GM18499 (cell line): ENCODE measurements around the gene IRF2BPL.
"Not testable (repeated sequence)": the region's sequence is repeated elsewhere in the genome, so short reads cannot be mapped to it uniquely, and the experiment has no call there.

Experiments
- ATAC-seq: cut with Tn5 transposase; IDR thresholded peaks from one replicate; pipeline ENCODE4 v1.9.1; 2021; ENCODE audit warnings: moderate number of reproducible peaks; ENCODE audit not compliant: insufficient read depth, unreplicated experiment

IRF2BPL gene

DNA sequence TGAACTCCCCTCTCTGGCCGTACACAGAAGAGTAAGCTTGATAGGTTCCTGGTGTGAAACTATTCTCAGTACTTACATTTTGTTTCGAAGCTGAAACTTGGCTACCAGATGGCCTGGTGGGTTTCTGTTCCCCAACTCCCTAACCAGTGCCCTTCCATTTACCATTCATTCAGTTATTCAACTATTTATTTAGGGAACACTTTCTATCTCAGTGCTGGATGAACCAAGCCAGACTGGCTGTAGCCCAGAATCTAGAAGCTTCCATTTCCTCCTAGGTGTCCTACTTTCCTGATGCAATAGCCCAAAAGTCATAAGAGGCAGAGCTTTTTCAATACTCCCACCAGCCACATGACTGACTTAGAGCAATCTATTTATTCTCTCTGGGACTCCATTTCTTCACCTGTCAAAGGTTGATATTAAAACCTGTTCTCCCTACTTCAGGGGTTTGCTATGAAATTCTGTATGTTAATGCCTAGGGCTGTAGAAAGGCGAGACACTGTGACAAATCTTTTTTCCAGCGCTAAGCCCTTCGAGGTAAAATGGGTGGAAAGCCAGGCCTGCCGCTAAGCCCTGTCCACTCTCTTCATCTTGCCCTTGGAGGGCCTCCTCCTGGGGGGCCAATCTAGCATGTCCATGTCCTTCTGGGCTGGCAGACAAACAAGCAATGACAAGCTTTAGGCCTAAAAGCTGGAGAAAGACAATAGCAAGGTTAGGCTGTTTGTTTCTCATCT, 8.1 kb upstream of the IRF2BPL start:
- no peak for ATAC-seq

DNA sequence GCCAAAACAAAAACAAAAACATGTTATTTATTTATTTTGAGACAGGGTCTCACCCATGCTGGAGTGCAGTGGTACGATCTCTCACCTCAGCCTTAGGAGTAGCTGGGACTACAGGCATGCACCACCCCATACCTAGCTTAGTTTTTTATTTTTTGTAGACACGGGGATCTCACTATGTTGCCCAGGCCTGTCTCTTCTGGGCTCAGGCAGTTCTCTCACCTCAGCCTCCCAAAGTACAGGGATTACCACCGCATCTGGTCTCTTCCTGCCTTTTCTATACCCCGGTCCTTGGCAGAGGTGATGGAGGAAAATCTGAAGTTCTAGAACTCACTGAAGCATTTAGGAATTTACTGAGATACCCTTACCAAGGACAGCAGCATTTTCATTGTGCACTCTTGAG, 6.8 kb upstream of the IRF2BPL start:
- no peak for ATAC-seq

DNA sequence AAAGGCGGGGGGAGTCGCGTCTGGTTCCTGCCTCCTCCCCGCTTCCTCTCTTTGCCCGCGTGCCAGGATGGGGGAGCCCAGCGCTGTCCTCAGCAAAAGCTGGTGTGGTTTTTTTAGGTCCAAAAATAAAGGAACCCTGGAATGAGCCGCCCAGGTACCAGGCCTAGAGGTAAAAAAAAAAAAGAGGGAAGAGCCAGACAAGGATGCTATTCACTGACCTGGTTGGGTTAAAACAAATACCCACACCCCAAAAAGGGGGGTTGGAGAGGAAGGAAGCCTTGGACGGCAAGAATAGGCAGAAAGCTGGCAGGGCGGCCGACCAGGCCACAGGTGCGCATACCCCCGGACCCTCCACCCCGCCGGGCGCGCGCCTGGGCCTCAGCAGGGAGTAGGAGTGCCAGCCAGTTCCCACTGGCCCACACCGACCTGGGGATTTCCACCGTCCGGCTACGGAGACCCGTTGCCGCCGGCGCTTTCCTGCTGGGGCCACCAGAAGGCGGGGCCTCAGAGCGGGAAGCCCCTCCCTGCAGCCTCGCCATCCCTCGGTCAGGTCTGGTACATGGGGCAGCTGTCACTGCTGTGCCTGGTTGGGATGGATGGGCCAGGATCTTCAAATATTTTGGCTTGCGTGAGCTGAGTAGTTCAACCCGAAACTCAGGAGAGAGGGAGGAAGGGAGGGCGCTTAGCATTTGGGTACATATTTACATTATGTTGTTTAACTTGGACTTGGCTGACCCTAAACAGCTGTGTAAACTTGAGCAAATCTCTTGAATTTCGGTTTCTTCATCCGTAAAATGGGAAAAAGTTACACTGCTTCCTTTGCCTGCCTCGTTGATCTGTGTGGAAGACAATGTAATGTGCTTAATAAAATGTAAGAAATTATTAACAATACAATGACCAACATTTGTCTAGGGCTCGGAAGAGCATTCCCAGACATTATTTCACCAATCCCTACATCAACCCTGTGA, 5.4 kb upstream of the IRF2BPL start:
- no peak for ATAC-seq

DNA sequence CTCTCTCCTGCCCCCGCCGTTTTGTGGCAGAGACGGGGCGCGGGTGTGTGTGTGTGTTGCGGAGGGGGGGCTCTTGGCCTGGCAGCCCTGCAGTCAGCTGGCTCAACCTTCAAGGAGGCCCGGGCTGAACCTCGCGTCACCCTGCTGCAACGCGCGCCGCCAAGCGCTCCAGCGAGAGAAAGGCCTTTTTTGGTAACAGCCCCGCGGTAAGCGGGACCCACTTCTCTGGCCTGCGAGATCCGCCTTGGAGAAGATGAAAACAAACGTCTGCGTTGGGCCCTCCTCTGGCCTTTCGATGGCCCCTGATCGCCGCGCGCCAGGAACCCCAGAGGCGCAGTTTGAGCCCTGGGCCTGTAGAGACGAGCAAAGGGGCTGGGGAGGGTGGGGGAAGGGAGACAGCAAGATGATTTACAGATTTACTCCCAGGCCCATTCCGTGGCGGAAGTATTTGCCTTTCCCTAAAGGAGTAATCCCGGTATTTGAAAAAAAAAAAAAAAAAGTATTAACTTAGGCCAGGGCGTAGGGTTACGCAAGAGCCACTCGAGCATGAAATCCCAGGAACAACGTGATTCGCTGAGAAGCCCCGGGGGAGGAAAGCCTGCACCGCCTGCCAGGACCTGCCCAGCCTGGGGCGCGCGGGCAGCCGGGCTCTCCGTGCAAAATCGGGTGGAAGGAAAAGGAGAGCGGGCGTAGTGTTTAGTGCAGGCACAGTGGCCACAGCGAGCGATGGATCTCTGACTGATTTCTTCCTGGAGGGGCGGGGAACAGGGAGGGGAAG, 4.5 kb upstream of the IRF2BPL start:
- ATAC-seq, result no peak

- no peak for ATAC-seq
These were observed 4.0 kb upstream of the IRF2BPL start for GRCh38 chr14:77032491-77032843.

DNA sequence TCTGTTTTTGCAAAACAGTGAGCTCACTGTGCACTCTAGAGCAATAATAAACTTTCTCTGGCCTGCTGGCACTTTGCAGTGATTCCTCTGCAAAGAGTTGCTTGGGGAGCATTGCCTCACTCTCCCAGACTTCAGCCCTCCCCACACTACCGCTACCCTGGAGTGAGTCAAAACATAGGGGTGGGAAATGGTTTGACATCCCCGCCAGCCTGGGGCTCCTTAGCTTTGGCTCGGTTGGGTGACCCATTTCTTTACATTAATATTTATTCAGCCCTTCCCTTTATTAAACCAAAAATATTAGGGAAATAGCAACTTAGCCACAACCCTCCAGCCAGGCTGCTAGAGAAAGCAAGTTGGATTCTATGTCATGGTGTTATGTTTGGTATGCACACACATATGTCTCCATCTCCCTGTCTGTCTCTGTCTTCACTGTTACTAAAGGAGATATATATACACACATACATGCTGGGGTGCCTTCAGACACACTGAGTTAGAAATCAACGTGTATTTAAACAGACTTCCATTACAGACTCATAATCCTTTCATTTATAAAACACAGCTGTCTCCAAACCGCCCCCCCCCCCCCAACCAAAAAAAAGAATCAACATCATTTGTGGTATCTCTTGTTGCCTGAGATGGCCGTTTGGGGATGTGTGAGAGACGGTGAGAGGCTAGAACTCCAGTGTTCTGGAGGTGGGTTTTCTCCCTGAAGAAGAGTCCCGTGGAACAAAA, 3.4 kb upstream of the IRF2BPL start:
- ATAC-seq, result no peak

DNA sequence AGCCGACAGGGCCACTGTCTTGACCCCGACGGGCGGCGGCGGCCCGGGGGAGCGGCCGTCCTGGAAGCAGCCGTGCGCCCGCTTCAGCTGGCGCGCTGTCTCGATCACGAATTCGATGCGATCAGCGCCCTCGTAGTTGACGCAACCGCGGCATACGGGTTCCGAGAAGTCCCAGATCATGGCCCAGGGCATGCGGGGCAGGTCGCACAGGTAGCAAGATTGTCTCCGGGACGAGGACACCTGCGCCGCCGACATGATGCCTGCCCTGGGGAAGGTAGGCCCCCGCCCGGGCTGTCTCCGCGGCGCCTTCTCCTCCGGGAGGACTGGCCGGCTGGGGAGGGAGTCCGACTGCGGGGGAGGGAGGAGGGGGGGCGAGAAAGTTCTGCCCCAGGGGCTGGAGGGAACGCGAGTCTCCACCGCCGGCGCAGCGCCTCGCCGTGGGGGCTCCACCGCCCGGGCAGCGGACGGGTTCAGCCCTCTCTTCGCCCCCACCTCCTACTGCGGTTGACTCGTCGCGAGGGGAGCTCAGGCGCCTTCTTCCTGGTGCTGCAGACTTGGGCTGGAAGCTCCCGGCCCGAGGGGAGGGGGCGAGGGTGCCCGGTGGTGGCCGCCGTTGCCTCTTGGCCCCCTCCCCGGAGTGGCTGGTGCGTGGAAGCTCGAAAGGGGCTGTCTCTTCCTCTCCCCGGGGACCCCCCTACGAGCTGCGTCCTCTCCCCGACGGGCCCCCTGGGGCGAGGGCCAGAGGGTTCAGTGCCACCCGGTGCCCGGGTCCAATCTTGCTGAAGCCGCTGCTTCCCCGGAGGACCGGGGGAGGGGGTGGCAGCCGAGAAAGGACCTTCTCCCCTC, 747 bp downstream of the IRF2BPL start:
- peak; percentile 8 for ATAC-seq

DNA sequence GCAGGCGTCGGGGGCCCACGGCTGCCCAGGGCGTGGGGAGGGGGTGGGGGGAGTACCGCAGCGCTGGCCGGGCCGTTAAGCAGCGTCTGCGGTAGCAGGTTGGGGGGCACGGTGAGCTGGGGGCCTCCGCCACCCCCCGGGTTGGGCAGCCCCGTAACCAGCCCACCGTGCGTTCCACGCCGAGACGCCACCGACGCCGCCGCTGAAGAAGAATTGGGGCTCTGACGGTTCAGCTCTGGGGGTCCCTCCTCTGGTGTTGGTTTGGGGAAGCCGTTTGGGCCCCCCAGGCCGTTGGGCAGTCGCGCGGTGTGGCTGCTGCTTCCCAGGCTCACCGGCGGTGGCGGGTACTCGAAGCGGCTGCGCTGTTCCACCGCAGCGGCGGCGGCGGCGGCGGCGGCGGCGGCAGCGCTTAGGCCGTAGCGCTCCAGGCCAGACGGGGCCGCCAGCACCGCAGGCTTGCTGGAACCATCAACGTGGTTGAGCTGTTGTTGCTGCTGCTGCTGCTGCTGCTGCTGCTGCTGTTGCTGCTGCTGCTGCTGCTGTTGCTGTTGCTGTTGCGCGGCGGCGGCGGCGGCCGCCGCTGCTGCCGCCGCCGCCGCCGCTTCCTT, 1.5 kb downstream of the IRF2BPL start:
- no peak for ATAC-seq

DNA sequence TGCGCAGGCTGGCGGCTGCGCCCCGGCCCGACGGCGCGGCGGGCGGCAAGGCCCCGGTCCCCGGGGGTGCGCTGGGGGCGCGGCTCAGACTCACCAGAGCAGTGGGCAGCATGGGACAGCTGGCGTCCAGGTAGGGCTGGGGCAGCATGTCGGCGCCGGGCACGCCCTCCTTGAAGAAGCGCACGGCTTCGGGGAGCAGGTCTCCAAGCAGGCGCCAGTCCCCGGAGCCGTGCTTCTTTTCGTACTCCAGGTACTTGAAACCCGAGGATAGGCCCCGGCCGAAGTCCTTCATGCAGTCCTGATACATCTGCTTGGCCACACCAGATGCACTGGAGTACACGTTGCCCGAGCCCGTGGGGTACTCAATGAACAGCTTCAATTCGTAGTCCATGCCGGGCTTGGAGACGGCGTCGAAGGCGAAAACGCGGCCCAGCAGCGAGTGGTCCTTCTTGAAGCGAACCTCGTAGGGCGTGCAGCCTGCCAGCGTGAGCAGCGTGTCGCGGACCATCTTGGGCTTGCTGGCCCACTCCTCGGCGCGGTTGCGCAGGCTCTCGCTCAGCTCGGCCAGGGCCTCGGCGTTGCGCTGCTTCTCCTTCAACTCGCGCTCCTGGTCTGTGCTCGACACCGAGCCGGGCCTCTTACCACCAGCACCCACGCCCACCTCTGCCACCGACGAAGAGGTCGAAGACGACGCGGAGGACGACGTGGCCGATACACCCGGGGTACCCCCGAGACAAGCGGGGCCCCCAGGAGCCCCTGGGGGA, 2.2 kb downstream of the IRF2BPL start:
- no peak for ATAC-seq

GRCh38 chr14:77025744-77026165, 2.8 kb downstream of the IRF2BPL start:
- ATAC-seq, result no peak

DNA sequence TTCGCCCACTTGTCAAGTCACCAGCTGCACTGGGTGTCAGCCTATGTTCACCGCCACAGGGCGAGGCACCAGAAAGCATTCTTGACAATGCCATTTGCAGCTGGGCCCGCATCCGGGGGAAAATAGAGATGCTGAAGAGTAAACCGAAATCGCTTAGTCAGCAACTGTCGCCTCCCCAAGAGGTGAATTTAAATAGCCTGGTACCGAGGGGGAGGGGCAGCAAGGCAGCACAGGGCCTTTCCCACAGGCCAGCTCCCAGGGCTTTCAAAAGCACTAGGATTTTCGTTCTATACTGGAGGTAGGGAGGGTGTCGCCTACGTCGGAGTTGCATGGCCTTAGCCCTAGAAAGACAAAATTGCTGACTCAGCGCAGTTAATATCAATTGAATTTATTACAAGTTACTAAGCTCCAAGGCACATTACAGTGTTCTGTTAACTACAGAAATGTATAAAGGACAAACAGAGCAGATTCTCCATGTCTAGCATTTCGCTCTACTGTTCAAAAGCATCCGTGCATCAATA, 4.3 kb downstream of the IRF2BPL start:
- no peak for ATAC-seq

DNA sequence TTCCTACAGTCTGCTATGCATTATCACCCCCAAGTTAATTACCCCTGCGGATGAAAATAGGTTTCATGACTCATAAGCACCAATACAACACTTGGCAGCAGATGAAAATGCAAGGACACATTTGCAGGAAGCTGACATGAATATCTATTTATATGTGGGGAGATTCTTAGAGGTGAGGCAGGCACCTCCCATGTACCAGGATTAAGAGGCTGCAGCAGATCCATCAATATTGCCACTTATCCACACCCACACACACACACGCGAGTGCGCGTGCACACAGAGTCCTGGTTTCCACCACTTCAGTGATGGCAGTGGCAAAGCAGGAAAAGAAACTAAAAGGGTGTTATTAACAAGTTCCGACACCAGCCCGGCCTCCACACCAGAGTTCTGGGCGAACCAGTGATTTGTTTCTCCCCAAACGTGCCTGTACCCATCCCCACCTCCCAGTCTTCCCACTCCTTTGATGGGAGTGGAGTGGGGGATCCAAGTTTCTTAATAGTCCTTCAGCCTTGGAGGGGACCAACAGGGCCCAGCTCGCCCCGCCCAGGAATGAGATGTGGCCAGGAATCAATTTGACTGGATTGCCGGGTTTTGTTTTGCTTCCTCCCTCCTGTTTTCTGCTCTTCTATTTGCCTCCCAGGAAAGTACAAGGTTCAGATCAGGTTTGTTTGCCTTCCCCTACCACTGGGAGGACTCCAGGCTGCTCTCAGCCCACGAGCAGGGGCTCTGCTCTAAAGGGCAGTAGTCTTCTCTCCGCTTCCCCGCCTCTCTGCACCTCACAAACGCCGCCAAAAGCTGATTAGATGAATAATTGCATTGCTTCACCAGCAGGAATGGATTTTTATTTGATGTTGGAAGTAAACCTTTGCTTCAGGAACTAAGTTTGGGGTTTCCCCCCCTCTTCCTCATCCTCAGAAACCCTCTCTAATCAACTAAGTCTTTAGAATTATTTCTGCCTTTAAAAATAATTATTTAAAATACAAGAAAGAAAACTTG, 5.2 kb downstream of the IRF2BPL start:
- ATAC-seq, result no peak

DNA sequence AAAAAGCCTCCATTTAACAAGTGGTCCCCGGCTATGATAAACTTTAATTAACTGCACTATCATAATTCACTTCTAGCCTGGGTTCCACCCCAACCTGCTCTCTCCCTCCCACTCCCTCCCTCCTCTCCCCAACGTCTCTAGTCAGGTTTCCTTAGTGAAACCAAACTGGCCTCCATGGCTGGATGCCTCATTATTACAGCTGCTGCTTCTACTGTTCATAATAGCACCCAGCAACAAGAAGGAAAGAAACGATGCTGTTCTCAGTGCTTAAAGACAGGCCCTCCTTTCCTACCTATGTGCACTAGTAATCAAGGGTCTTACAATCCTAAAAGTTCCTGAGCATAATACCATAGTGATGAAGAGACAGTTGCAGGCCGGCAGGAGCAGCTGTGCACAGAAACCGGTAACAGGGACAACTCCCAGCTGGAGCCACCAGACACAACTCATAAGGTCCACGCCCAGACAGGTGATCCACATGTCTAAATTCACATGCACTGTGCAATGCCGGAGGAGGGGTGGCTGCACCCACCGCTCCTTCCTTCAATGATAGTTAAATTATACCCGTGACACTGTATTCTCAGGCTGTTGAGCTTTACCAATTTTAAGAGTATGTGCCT, 6.2 kb downstream of the IRF2BPL start:
- no peak for ATAC-seq

GRCh38 chr14:77021424-77021823, 7.1 kb downstream of the IRF2BPL start:
- ATAC-seq, result not testable (repeated sequence)

- no peak for ATAC-seq
These were observed 9.7 kb downstream of the IRF2BPL start for GRCh38 chr14:77018785-77019184.

DNA sequence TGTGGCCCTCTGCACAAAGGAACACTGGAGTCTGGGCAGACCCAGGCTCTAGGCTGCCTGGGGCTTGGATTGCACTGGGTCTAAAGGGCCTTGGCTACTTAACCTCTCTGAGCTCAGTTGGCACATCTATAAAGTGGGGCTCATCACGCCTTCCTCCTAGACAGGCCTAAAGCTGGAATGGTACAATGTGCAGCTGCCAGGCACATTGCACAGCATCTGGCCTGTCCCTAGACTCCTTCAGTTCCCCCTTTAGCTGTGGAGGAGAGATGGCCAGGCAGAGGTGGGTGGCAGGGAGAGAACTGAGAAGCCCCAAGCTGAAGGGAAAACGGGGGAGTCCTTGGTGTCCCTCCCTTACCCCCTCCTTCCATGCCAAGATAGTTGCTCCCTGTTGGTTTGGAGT, 10.8 kb downstream of the IRF2BPL start:
- ATAC-seq, result no peak
